KG1 (cell line): Measurements from ENCODE around the gene KIRREL3.
"Not testable (repeated sequence)": the region's sequence is repeated elsewhere in the genome, so short reads cannot be mapped to it uniquely, and the experiment has no call there.

Source experiments
- DNase-seq: peaks from one replicate; lab custom pipeline; 2025; lab: John Stamatoyannopoulos, UW

KIRREL3 gene

DNA sequence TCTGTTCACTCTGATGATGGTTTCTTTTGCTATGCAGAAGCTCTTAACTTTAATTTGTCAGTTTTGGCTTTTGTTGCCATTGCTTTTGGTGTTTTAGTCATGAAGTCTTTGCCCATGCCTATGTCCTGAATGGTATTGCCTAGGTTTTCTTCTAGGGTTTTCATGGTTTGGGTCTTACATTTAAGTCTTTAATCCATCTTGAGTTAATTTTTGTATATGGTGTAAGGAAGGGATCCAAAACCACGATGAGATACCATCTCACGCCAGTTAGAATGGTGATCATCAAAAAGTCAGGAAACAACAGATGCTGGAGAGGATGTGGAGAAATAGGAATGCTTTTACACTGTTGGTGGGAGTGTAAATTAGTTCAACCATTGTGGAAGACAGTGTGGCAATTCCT lies 48.0 kb downstream of the KIRREL3 start:
- not testable (repeated sequence) for DNase-seq

DNA sequence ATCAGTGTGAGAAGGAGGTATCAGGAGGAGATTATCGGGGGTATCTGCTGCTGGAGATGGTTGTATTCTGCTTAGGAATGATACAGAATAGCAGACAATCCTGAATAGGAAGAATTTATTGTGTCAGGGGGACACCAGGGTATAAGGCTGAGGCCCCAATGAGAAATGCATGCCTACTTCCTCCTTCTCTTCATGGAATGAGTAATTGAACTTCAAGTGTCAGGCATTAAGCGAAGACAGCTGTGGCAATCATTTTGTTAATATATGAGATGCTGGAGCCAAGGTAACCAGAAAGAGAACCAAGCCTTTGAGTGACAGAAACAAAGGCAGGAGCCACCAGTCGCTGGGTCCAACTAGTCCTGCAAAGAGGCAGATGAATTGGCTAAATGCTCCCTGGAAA lies 49.1 kb downstream of the KIRREL3 start:
- DNase-seq, result no peak

- no peak for DNase-seq
These were observed 51.3 kb downstream of the KIRREL3 start for GRCh38 chr11:126949066-126949891.

DNA sequence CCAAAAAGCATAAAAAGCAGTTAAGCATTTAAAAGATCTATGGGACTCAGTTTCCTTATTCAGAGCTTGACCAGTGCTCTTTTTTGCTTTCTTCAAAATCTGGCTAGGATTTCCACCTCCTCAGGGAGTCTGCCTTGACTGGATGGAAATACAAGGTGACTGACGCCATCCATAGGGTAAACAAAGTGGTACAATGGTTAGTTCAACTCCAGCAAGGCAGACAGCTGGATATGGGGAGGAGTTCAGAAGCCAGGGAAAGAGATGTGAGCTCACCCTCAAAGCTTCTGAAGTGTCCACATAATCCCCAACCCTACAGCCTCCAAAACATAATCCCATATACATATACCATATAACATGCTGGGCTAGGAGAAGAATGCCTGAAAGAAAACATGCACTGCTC lies 52.0 kb downstream of the KIRREL3 start:
- DNase-seq, result no peak

- no peak for DNase-seq
These were observed 55.3 kb downstream of the KIRREL3 start for GRCh38 chr11:126945319-126945718.

GRCh38 chr11:126943316-126943715 lies 57.3 kb downstream of the KIRREL3 start:
- no peak for DNase-seq

DNA sequence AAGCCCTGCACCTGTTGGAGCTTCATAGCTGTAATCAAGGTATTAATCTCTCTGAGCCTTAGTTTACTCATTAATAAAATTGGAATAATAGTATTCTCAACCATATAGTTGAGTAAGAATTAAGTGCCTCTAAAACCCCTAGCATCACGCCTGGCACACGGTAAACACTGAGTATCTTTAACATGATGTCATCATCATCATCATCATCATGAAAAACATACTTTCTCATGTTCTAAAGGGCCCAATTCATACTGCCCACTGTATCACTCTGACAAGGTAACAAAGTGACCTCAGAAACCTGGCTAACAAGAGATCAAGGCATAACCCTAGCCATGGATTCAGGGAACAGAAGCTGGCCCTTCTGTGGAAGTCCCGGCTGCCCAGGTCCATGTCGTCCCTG lies 58.4 kb downstream of the KIRREL3 start:
- no peak for DNase-seq

GRCh38 chr11:126939552-126939951 lies 61.0 kb downstream of the KIRREL3 start:
- no peak for DNase-seq

DNA sequence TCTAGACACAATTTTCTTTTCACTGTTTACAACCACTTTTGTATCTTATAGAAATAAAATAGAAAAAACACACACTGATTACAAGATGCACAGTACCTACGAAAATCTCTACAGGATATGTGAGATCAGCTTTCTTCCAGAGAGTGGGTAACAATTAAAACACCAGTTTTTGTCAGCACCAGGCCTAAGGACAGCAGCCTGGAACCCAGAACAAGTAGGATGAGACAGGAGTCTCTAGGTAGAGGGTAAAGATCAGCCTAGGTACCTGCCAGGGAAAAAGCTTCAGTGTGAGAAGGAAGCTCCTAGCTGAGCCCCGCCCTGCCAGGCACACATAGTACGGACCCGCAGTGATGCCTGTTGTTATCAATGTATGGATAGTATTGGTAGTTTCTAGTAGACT lies 61.9 kb downstream of the KIRREL3 start:
- DNase-seq, result no peak

- no peak for DNase-seq
These were observed 70.3 kb downstream of the KIRREL3 start for GRCh38 chr11:126930091-126930841.

DNA sequence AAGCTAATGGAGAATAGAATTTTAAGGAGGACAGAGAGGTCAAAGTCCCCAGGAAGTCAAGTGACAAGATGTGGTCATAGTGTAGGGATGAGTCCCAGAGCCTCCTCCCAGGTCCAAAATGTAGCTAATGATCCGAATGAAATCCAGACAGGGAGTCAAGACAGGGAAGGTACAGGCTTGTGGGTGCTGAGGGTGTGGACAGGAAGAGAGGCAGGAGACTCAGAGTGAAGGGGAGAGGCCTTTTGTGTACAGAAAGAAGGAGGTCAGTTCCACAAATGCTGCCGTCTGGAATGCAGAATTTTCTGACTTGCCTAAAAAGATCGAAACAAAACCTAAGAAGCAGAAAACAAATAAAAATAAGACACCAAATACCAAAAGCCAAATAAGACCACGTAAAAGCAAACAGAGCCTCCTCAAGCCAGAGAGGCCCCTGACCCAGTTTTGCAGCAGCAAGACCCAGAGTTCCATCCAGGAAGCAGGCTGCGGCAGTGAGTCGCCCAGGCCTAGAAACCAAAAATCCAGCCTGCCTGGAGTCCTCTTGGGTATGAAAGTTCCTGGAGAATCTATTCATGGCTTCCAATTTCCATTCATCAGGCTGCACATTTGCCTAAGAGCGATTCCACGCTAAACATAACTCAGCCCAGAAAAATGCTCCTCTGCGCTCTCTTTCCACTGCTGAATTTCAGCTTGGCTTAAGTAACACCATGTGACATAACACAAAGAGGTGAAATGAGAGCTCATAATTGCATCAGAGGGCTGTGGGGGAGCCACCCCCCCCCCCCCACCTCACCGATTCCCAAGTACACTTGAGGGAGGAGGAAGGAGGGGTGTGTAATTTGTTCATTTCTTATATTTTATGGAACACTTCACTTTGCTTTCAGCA lies 71.2 kb downstream of the KIRREL3 start:
- DNase-seq, result no peak

GRCh38 chr11:126927623-126928022 lies 72.9 kb downstream of the KIRREL3 start:
- DNase-seq, result no peak

GRCh38 chr11:126926376-126926791 lies 74.2 kb downstream of the KIRREL3 start:
- no peak for DNase-seq

- no peak for DNase-seq
These were observed 75.1 kb downstream of the KIRREL3 start for GRCh38 chr11:126925321-126926093.

DNA sequence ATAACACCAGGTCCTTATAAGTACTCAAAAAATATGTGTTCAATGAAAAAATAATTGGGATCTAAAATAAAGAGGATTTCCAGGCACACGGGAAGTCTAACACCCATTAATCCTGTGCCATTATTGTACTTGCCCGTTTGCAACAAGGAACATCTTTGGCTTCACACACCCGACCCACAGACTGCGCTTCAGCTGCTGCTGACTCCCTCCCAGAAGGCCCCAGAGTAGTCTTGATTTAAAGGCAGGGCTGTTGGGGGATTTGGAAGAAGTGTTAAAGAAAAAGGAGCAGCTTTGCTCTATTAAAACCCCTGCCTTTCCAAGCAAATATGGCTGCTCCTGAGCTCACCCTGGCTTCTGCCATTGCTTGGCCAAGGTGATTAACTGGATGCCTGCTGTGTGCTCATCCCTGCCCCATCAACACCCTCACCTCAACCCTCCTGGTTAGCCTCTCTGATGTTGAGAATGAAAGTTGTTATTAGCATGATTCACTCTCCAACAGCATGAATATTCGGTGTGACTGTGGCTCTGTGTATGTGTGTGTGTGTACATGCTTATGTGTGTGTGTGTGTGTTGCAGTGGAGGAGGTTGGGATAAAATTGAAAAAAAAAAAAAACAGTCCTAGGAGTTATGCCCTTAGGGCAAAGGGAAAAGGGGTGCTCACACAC lies 76.1 kb downstream of the KIRREL3 start:
- no peak for DNase-seq

DNA sequence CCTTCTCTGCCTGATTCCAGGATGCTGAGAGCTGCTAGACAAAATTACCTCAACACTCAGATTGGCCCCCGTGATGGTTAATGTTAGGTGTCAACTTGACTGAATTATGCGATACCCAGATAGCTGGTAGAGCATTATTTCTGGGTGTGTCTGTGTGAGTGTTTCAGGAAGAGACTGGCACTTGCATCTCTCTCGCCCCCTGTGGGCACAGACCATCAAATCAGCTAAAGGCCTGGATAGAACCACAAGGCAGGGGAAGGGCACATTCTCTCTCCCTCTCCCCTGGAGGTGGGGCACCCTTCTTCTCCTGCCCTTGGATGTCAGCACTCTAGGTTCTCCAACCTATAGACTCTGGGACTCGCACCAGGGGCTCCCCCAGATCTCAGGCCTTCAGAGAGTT lies 79.7 kb downstream of the KIRREL3 start:
- DNase-seq, result no peak

GRCh38 chr11:126919147-126919823 lies 81.3 kb downstream of the KIRREL3 start:
- DNase-seq, result no peak

DNA sequence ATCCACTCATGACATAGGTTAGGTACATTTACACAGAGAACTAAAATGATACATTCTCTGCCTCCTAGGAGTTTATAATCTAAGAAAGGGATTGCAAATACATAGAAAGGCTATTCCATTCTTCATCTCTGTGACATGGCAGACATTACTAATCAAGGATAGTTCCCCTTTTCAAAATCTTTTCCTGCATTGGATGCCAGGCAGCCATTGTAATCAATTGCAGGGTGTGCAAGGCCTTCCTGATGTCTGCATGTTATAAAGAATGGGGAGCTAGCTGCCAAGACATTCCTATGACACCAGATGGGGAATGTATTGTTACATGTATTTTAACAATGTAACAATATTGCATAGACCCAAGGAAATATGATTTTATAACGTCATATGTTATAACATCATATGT lies 82.0 kb downstream of the KIRREL3 start:
- DNase-seq, result no peak

GRCh38 chr11:126917531-126918204 lies 82.9 kb downstream of the KIRREL3 start:
- no peak for DNase-seq

GRCh38 chr11:126915430-126915829 lies 85.1 kb downstream of the KIRREL3 start:
- DNase-seq, result no peak
